ENCODE data around the gene COA7.
A peak's percentile ranks its signal among the peaks of the same experiment; 100 is the strongest.
"Not testable (repeated sequence)": the region's sequence is repeated elsewhere in the genome, so short reads cannot be mapped to it uniquely, and the experiment has no call there.

The COA7 gene

DNA sequence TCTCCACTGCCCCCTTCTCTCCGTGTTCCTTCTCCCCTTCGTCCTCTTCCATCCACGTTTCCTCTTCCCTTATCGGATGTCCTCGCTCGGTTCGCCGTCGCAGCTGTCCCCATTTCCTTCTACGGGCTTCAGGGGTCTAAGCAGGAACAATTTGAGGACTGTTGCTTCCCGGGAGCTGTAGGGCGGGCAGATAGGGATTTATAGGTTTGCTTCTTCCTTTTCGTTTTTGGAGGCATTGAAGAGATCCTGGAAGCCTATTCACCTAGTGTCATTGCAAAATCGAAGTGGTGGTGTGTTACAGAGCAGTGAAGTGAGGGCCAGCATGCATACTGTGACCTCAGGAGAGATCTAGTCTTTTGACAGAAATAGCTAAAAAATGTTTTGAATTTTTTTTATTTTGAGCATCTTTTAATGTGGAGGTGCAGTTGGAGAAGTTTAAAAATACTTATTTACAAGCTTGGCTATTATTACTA, 29.0 kb upstream of the COA7 start:
- peak overlapping the region; percentile 85 to 88 for H3K4me3 ChIP-seq (ENCODE audit: low read depth in 1 of 2, low read length in 2 of 2)
- no peaks in the 10 kb centered on the region for H3K9me3 ChIP-seq (ENCODE audit: control insufficient read depth in 1 of 2, low read length in 2 of 2)
- no peak overlapping the region for H3K27ac ChIP-seq (ENCODE audit: low read depth, low read length)
- peaks cover 7 to 12% of the 10 kb centered on the region in 2 donors for H3K4me1 ChIP-seq (ENCODE audit: control insufficient read depth in 1 of 2, insufficient read depth in 2 of 2, low read length in 2 of 2)
- H3K36me3 ChIP-seq (ENCODE audit: control insufficient read depth in 1 of 2, insufficient read depth in 2 of 2, low read length in 2 of 2) = no peaks in the 10 kb centered on the region
- H3K27me3 ChIP-seq (ENCODE audit: control insufficient read depth in 1 of 2, insufficient read depth in 2 of 2, low read length in 2 of 2) = no peaks in the 10 kb centered on the region
- H3K9ac ChIP-seq (ENCODE audit: low read depth in 1 of 2, low read length in 2 of 2) = peak overlapping the region; percentile 70 to 91

DNA sequence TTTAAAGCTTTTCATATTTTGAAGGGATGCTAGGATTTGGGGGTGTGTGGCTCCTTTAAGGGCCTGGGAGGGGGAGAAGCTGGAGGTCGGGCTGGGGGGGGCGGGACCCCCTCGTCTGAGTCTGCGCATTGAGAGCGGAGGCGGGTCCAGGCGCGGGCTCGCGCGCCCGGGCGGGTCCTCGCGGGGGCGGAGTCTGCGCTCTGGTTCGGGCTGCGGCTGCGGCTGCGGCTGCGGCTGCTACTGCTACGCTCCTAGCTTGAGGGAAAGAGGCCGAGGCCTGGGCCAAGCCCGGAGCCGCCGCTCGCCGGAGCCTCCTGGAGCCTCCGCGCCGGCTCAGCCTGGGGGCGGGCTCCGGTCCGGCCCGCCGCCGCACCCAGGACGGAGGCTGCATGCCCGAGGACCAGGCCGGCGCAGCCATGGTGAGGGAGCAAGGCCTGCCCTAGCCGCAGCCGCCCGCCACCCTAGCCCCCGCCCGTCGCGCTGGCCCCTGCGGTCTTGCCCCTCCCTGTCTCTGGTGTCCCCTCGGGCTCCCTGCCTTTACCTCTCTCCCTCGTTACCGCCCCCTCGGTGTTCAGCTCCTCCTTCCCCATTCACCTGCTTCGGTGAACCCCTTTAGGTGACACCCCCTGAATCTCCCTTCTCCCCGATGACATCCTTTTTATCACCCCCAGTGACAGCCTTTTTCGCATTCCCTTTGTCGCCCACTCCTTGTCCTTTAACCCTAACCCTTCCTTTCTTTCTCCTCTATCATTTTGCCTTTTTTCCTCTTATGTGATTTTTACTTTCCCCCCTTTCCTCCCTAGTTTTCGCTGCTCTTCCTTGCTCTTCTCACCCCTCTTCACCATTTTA, 28.3 kb upstream of the COA7 start, which contains the start of gene ZYG11B:
Gene ZYG11B, plus strand, starts transcription at position 189 of the 849 bp plus-strand sequence. Its CDS starts 201 bp downstream, at position 390.
- Histone ChIP-seq H3K27ac (ENCODE audit: low read depth, low read length) (peak within 1 kb of the TSS; percentile 76), H3K4me1 (ENCODE audit: control insufficient read depth in 1 of 2, insufficient read depth in 2 of 2, low read length in 2 of 2) (peaks cover 7 to 12% of the 10 kb centered on the region in 2 donors), H3K9ac (ENCODE audit: low read depth in 1 of 2, low read length in 2 of 2) (peak within 1 kb of the TSS; percentile 70 to 91), H3K36me3 (ENCODE audit: control insufficient read depth in 1 of 2, insufficient read depth in 2 of 2, low read length in 2 of 2) (no peaks in the 10 kb centered on the region), H3K4me3 (ENCODE audit: low read depth in 1 of 2, low read length in 2 of 2) (peak within 1 kb of the TSS; percentile 85 to 88), H3K9me3 (ENCODE audit: control insufficient read depth in 1 of 2, low read length in 2 of 2) (no peaks in the 10 kb centered on the region), H3K27me3 (ENCODE audit: control insufficient read depth in 1 of 2, insufficient read depth in 2 of 2, low read length in 2 of 2) (no peaks in the 10 kb centered on the region)

- Histone ChIP-seq H3K4me3 (ENCODE audit: low read depth in 1 of 2, low read length in 2 of 2) (peak overlapping the region; percentile 65 to 77), H3K9ac (ENCODE audit: low read depth in 1 of 2, low read length in 2 of 2) (peak overlapping the region; percentile 27 to 39), H3K27ac (ENCODE audit: low read depth, low read length) (no peak overlapping the region), H3K27me3 (ENCODE audit: control insufficient read depth in 1 of 2, insufficient read depth in 2 of 2, low read length in 2 of 2) (no peaks in the 10 kb centered on the region), H3K36me3 (ENCODE audit: control insufficient read depth in 1 of 2, insufficient read depth in 2 of 2, low read length in 2 of 2) (no peaks in the 10 kb centered on the region), H3K9me3 (ENCODE audit: control insufficient read depth in 1 of 2, low read length in 2 of 2) (no peaks in the 10 kb centered on the region), H3K4me1 (ENCODE audit: control insufficient read depth in 1 of 2, insufficient read depth in 2 of 2, low read length in 2 of 2) (peaks cover 7 to 12% of the 10 kb centered on the region in 2 donors)
These were observed 27.7 kb upstream of the COA7 start for GRCh38 chr1:52725903-52726264.

DNA sequence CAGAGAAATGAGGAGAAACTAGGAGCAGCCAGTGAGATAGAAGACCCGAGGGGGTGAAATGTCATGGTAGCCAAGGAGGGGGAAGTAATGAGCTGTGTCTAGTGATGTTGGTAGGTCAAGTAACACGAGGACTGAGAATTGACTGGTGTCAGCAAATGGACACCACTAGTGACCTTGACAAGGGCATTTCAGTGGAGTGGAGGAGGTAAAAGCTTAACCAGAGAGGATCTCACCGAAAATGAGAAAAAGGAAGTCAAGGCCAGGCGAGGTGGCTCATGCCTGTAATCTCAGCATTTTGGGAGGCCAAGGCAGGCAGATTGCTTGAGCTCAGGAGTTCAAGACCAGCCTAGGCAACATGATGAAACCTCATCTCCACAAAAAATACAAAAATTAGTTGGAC, 25.1 kb upstream of the COA7 start:
- no peaks in the 10 kb centered on the region for H3K9me3 ChIP-seq (ENCODE audit: control insufficient read depth in 1 of 2, low read length in 2 of 2)
- no peak overlapping the region for H3K27ac ChIP-seq (ENCODE audit: low read depth, low read length)
- H3K4me1 ChIP-seq (ENCODE audit: control insufficient read depth in 1 of 2, insufficient read depth in 2 of 2, low read length in 2 of 2) = peaks cover 7% of the 10 kb centered on the region in 2 donors
- no peak overlapping the region for H3K9ac ChIP-seq (ENCODE audit: low read depth in 1 of 2, low read length in 2 of 2)
- no peaks in the 10 kb centered on the region for H3K36me3 ChIP-seq (ENCODE audit: control insufficient read depth in 1 of 2, insufficient read depth in 2 of 2, low read length in 2 of 2)
- no peak overlapping the region for H3K4me3 ChIP-seq (ENCODE audit: low read depth in 1 of 2, low read length in 2 of 2)
- H3K27me3 ChIP-seq (ENCODE audit: control insufficient read depth in 1 of 2, insufficient read depth in 2 of 2, low read length in 2 of 2) = no peaks in the 10 kb centered on the region

GRCh38 chr1:52715296-52715695, 17.1 kb upstream of the COA7 start:
- not testable (repeated sequence) for H3K27me3 ChIP-seq (ENCODE audit: control insufficient read depth in 1 of 2, insufficient read depth in 2 of 2, low read length in 2 of 2); H3K27ac ChIP-seq (ENCODE audit: low read depth, low read length); H3K9me3 ChIP-seq (ENCODE audit: control insufficient read depth in 1 of 2, low read length in 2 of 2); H3K4me1 ChIP-seq (ENCODE audit: control insufficient read depth in 1 of 2, insufficient read depth in 2 of 2, low read length in 2 of 2); H3K36me3 ChIP-seq (ENCODE audit: control insufficient read depth in 1 of 2, insufficient read depth in 2 of 2, low read length in 2 of 2); H3K9ac ChIP-seq (ENCODE audit: low read depth in 1 of 2, low read length in 2 of 2); H3K4me3 ChIP-seq (ENCODE audit: low read depth in 1 of 2, low read length in 2 of 2)

DNA sequence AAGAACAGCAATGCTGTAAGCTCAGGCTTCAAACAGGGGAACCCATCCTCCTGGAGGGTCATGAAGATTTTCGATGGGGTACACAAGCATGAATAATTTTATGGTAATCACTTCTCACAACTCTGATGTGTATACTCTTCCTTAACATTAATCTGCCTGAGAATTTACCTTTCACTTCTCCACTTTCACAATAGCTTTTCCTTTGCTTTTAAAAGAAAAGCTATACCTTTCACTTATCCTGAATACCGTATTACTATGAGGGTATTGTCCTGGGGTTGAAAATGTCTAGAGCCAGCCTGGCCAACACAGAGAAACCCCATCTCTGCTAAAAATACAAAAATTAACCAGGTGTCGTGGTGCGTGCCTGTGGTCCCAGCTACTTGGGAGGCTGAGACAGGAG, 15.4 kb upstream of the COA7 start:
- no peak overlapping the region for H3K9ac ChIP-seq (ENCODE audit: low read depth in 1 of 2, low read length in 2 of 2)
- no peaks in the 10 kb centered on the region for H3K36me3 ChIP-seq (ENCODE audit: control insufficient read depth in 1 of 2, insufficient read depth in 2 of 2, low read length in 2 of 2)
- no peak overlapping the region for H3K27ac ChIP-seq (ENCODE audit: low read depth, low read length)
- no peaks in the 10 kb centered on the region for H3K27me3 ChIP-seq (ENCODE audit: control insufficient read depth in 1 of 2, insufficient read depth in 2 of 2, low read length in 2 of 2)
- H3K4me3 ChIP-seq (ENCODE audit: low read depth in 1 of 2, low read length in 2 of 2) = no peak overlapping the region
- no peaks in the 10 kb centered on the region for H3K9me3 ChIP-seq (ENCODE audit: control insufficient read depth in 1 of 2, low read length in 2 of 2)
- H3K4me1 ChIP-seq (ENCODE audit: control insufficient read depth in 1 of 2, insufficient read depth in 2 of 2, low read length in 2 of 2) = no peaks in the 10 kb centered on the region

DNA sequence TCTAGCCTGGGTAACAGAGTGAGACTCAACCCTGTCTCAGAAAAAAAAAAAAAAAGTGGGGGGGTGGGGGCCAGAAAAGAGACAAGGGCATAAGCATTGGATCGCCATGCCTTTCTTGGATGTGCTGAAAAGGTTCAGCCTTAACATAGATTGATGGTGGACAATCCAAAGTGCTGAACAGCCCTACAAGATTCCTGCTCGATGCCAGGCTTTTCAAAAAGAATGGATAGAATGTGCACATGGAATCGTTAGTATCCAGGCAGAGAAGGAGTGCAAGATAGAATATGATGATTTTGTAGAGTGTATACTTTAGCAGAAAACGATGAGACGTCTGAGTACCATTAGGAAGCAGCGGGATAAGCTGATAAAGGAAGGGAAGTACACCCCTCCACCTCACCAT, 10.9 kb upstream of the COA7 start:
- Histone ChIP-seq H3K4me3 (ENCODE audit: low read depth in 1 of 2, low read length in 2 of 2) (no peak overlapping the region), H3K4me1 (ENCODE audit: control insufficient read depth in 1 of 2, insufficient read depth in 2 of 2, low read length in 2 of 2) (peaks cover 10 to 13% of the 10 kb centered on the region in 2 donors), H3K9me3 (ENCODE audit: control insufficient read depth in 1 of 2, low read length in 2 of 2) (no peaks in the 10 kb centered on the region), H3K27ac (ENCODE audit: low read depth, low read length) (no peak overlapping the region), H3K27me3 (ENCODE audit: control insufficient read depth in 1 of 2, insufficient read depth in 2 of 2, low read length in 2 of 2) (no peaks in the 10 kb centered on the region), H3K36me3 (ENCODE audit: control insufficient read depth in 1 of 2, insufficient read depth in 2 of 2, low read length in 2 of 2) (no peaks in the 10 kb centered on the region), H3K9ac (ENCODE audit: low read depth in 1 of 2, low read length in 2 of 2) (no peak overlapping the region)

GRCh38 chr1:52707927-52708655, 9.9 kb upstream of the COA7 start:
- Histone ChIP-seq H3K4me3 (ENCODE audit: low read depth in 1 of 2, low read length in 2 of 2) (no peak overlapping the region), H3K36me3 (ENCODE audit: control insufficient read depth in 1 of 2, insufficient read depth in 2 of 2, low read length in 2 of 2) (no peaks in the 10 kb centered on the region), H3K27me3 (ENCODE audit: control insufficient read depth in 1 of 2, insufficient read depth in 2 of 2, low read length in 2 of 2) (no peaks in the 10 kb centered on the region), H3K4me1 (ENCODE audit: control insufficient read depth in 1 of 2, insufficient read depth in 2 of 2, low read length in 2 of 2) (peaks cover 10 to 13% of the 10 kb centered on the region in 2 donors), H3K9ac (ENCODE audit: low read depth in 1 of 2, low read length in 2 of 2) (no peak overlapping the region), H3K9me3 (ENCODE audit: control insufficient read depth in 1 of 2, low read length in 2 of 2) (no peaks in the 10 kb centered on the region), H3K27ac (ENCODE audit: low read depth, low read length) (no peak overlapping the region)

DNA sequence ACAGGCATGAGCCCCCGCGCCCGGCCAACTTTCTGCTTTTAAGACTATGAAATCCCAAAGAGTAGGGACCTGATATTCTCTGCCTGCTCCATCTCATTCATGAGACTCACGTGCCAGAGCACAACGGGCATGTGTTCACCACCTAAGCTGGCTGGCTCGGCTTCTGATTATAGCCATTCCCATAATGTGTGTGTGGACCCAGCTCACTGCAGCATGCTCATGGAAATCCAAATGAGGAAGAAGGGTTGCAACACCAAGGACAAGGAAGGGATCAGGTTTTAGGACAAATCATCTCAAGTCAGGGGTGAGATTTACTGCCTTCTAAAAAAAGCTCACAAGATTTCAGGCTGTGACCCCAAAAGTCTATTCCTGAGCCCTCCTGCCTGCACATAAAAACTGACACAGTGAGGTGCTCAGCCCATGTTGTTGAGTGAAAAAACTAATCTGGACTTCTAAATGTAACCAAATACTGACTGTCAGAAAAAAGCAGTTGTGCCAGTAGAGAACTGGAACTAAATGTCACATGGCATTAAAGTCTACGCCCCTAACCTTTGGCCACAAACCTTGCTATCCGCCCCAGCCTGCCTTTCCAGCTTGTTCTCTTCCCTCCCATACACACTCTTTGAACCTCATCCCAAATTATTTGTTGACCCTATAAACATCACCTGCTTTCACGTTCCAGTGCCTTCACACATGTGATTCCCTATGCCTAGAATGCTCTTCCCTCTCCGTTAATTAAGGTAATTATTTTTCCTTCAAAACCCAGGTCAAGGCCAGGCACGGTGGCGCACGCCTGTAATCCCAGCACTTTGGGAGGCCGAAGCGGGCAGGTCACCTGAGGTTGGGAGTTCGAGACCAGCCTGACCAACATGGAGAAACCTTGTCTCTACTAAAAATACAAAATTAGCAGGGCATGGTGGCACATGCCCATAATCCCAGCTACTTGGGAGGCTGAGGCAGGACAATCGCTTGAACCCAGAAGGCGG, 9.1 kb upstream of the COA7 start:
- Histone ChIP-seq H3K36me3 (ENCODE audit: control insufficient read depth in 1 of 2, insufficient read depth in 2 of 2, low read length in 2 of 2) (no peaks in the 10 kb centered on the region), H3K4me1 (ENCODE audit: control insufficient read depth in 1 of 2, insufficient read depth in 2 of 2, low read length in 2 of 2) (peaks cover 10 to 13% of the 10 kb centered on the region in 2 donors), H3K9ac (ENCODE audit: low read depth in 1 of 2, low read length in 2 of 2) (peak overlapping the region; percentile 15 to 48), H3K27me3 (ENCODE audit: control insufficient read depth in 1 of 2, insufficient read depth in 2 of 2, low read length in 2 of 2) (no peaks in the 10 kb centered on the region), H3K27ac (ENCODE audit: low read depth, low read length) (no peak overlapping the region), H3K4me3 (ENCODE audit: low read depth in 1 of 2, low read length in 2 of 2) (peak overlapping the region; percentile 17 to 40), H3K9me3 (ENCODE audit: control insufficient read depth in 1 of 2, low read length in 2 of 2) (no peaks in the 10 kb centered on the region)

All from duodenal mucosa (tissue), 2 donors.